ENCODE measurements around the gene HDAC7. TPM values are rescaled to one million over a fixed set of nuclear protein-coding genes. Genes with fewer than 3 reads are reported as not detected.

HDAC7 gene
- total and polyA plus RNA-seq, 2 donors (not counting 1 experiment from before 2014, with no cell fraction given) = 28.1 to 31.6 TPM

- no peaks in the 10 kb centered on the region for H3K9me3 ChIP-seq (ENCODE audit: control insufficient read depth, insufficient read depth, low read depth, low read length)
- DNase-seq (ENCODE audit: low read depth in 2 of 2) = no peak
- H3K79me2 ChIP-seq (ENCODE audit: control insufficient read depth, insufficient read depth, low read length) = no peaks in the 10 kb centered on the region
- TF ChIP-seq CTCF (conservative IDR thresholded peaks at IDR 0.05 in 1 of 2, IDR thresholded peaks at IDR 0.05 in 1 of 2; ENCODE audit: low read depth in 1 of 2, low read length in 2 of 2) (no peak), EZH2 (IDR thresholded peaks at IDR 0.05; ENCODE audit: low read length, missing control alignments) (no peak)
- H4K20me1 ChIP-seq (ENCODE audit: control insufficient read depth, extremely low read depth, insufficient read depth, low read length) = no peaks in the 10 kb centered on the region
- no peak overlapping the region for H3K27ac ChIP-seq (ENCODE audit: insufficient read depth, low read length)
- H3K9ac ChIP-seq (ENCODE audit: insufficient read depth, low read length) = no peak overlapping the region
- H2AFZ ChIP-seq (ENCODE audit: low read length) = no peak overlapping the region
- H3K4me1 ChIP-seq (ENCODE audit: control insufficient read depth, extremely low read depth, insufficient read depth, low read length) = no peaks in the 10 kb centered on the region
- H3K36me3 ChIP-seq (ENCODE audit: control insufficient read depth, insufficient read depth, low read length) = peaks cover 71% of the 10 kb centered on the region
- no peaks in the 10 kb centered on the region for H3K27me3 ChIP-seq (ENCODE audit: control insufficient read depth, insufficient read depth, low read length)
- H3K4me3 ChIP-seq (replicated peaks in 1 of 4; ENCODE audit: control extremely low read depth in 1 of 4, insufficient read depth in 1 of 4, low read depth in 3 of 4, low read length in 4 of 4) = no peak overlapping the region
- no peak overlapping the region for H3K4me2 ChIP-seq (ENCODE audit: extremely low read depth, insufficient read depth, low read length)
Measured at GRCh38 chr12:47791351-47791746, 28.4 kb downstream of the HDAC7 start.

DNA sequence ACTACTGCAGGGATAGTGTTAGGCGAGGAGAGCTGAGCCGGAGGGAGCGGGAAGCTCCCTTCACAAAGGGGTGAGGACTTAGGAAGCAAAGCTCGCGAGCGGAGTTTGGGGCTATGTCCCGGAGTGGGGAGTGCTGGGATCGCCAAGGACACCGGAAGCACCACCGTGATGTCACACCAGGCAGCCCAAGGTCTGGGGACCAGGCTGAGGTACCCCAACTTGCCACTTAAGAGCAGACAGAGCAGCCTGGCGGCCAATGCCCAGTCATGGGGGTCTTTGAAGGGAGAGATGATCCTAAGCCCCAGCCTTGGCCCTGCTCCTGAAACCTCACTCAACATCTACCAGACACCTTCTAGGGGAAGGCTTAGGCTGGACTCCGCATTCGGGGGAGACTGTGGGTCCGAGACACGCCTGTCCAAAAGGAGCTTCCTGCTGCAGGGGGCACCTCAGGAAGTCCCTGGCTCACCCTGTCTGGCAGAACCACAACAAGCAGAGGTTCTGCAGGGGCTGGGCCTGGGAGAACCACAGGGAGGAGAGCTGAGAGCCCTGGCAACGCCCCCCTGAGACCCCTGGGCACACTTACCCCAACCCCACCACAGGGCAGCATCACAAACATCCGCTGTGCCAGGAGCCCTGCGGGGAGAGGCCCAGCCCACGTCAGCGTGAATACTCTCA, 28.9 kb downstream of the HDAC7 start:
- H3K9me3 ChIP-seq (ENCODE audit: control insufficient read depth, insufficient read depth, low read depth, low read length) = no peaks in the 10 kb centered on the region
- H3K4me1 ChIP-seq (ENCODE audit: control insufficient read depth, extremely low read depth, insufficient read depth, low read length) = no peaks in the 10 kb centered on the region
- H2AFZ ChIP-seq (ENCODE audit: low read length) = no peak overlapping the region
- no peak for DNase-seq (ENCODE audit: low read depth in 2 of 2)
- no peaks in the 10 kb centered on the region for H4K20me1 ChIP-seq (ENCODE audit: control insufficient read depth, extremely low read depth, insufficient read depth, low read length)
- no peak for TF ChIP-seq EZH2 (IDR thresholded peaks at IDR 0.05; ENCODE audit: low read length, missing control alignments)
- TF ChIP-seq CTCF (conservative IDR thresholded peaks at IDR 0.05 in 1 of 2, IDR thresholded peaks at IDR 0.05 in 1 of 2; ENCODE audit: low read depth in 1 of 2, low read length in 2 of 2) = no peak
- no peak overlapping the region for H3K4me2 ChIP-seq (ENCODE audit: extremely low read depth, insufficient read depth, low read length)
- H3K36me3 ChIP-seq (ENCODE audit: control insufficient read depth, insufficient read depth, low read length) = peaks cover 71% of the 10 kb centered on the region
- H3K27ac ChIP-seq (ENCODE audit: insufficient read depth, low read length) = no peak overlapping the region
- H3K27me3 ChIP-seq (ENCODE audit: control insufficient read depth, insufficient read depth, low read length) = no peaks in the 10 kb centered on the region
- H3K79me2 ChIP-seq (ENCODE audit: control insufficient read depth, insufficient read depth, low read length) = no peaks in the 10 kb centered on the region
- H3K9ac ChIP-seq (ENCODE audit: insufficient read depth, low read length) = no peak overlapping the region
- no peak overlapping the region for H3K4me3 ChIP-seq (replicated peaks in 1 of 4; ENCODE audit: control extremely low read depth in 1 of 4, insufficient read depth in 1 of 4, low read depth in 3 of 4, low read length in 4 of 4)

- no peaks in the 10 kb centered on the region for H3K4me1 ChIP-seq (ENCODE audit: control insufficient read depth, extremely low read depth, insufficient read depth, low read length)
- H3K36me3 ChIP-seq (ENCODE audit: control insufficient read depth, insufficient read depth, low read length) = peaks cover 70% of the 10 kb centered on the region
- H3K4me3 ChIP-seq (replicated peaks in 1 of 4; ENCODE audit: control extremely low read depth in 1 of 4, insufficient read depth in 1 of 4, low read depth in 3 of 4, low read length in 4 of 4) = no peak overlapping the region
- H3K9ac ChIP-seq (ENCODE audit: insufficient read depth, low read length) = no peak overlapping the region
- H4K20me1 ChIP-seq (ENCODE audit: control insufficient read depth, extremely low read depth, insufficient read depth, low read length) = no peaks in the 10 kb centered on the region
- no peak overlapping the region for H3K4me2 ChIP-seq (ENCODE audit: extremely low read depth, insufficient read depth, low read length)
- no peaks in the 10 kb centered on the region for H3K9me3 ChIP-seq (ENCODE audit: control insufficient read depth, insufficient read depth, low read depth, low read length)
- H3K79me2 ChIP-seq (ENCODE audit: control insufficient read depth, insufficient read depth, low read length) = no peaks in the 10 kb centered on the region
- H3K27ac ChIP-seq (ENCODE audit: insufficient read depth, low read length) = no peak overlapping the region
- TF ChIP-seq CTCF (conservative IDR thresholded peaks at IDR 0.05 in 1 of 2, IDR thresholded peaks at IDR 0.05 in 1 of 2; ENCODE audit: low read depth in 1 of 2, low read length in 2 of 2) (no peak), EZH2 (IDR thresholded peaks at IDR 0.05; ENCODE audit: low read length, missing control alignments) (no peak)
- DNase-seq (ENCODE audit: low read depth in 2 of 2) = no peak
- no peak overlapping the region for H2AFZ ChIP-seq (ENCODE audit: low read length)
- no peaks in the 10 kb centered on the region for H3K27me3 ChIP-seq (ENCODE audit: control insufficient read depth, insufficient read depth, low read length)
Measured at GRCh38 chr12:47789712-47790489, 29.8 kb downstream of the HDAC7 start.
